ENCODE data around the gene SYT17. TPM values are rescaled to one million over a fixed set of nuclear protein-coding genes. Genes with fewer than 3 reads are reported as not detected.
A peak's percentile ranks its signal among the peaks of the same experiment; 100 is the strongest.

SYT17 gene
- total and polyA plus RNA-seq, 4 donors, result 3.4 to 13.1 (median 8.6) TPM

DNA sequence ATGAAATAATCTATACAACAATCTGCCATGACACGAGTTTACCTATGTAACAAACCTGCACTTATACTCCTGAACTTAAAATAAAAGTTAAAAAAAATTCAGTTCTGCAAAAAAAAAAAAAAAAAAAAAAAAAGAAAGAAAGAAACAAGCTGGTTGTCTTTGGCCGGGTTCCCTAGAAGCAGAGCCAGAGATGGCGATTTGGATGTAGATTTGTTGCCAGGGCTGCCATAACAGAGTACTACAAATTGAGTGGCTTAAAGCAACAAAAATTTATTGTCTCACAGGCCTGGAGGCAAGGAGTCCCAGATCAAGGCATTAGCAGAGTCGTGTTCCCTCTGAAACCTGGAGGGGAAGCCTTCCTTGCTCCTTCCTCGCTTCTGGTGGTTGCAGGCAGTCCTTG is 20.4 kb downstream of the SYT17 start:
- H3K36me3 ChIP-seq (ENCODE audit: control insufficient read depth in 4 of 4, insufficient read depth in 4 of 4, low read length in 4 of 4), result peaks cover 0 to 3% (median under 1%) of the 10 kb centered on the region in 4 donors
- WGBS, 2 donors, result 73 to 85% methylated on average over 5 of the region's 5 CpGs
- H3K27me3 ChIP-seq (ENCODE audit: control insufficient read depth in 3 of 3, insufficient read depth in 3 of 3, low read length in 2 of 3), result no peaks in the 10 kb centered on the region
- peaks cover 0 to 5% (median 0%) of the 10 kb centered on the region in 5 donors for H3K4me1 ChIP-seq (ENCODE audit: control insufficient read depth in 5 of 5, insufficient read depth in 5 of 5, low read length in 5 of 5)
- ATAC-seq (ENCODE audit: insufficient read depth, low FRiP score) (no peak), DNase-seq (peak; percentile 36 to 59 (median 49))
- H3K4me3 ChIP-seq, result no peak overlapping the region
- no peak for TF ChIP-seq CTCF (IDR thresholded peaks at IDR 0.05; ENCODE audit: control extremely low read depth, extremely low read depth)
- H3K27ac ChIP-seq (ENCODE audit: low read depth in 1 of 2, low read length in 1 of 2), result no peak overlapping the region
- H3K9ac ChIP-seq (ENCODE audit: insufficient read depth in 1 of 2, low read length in 2 of 2), result no peak overlapping the region
- no peaks in the 10 kb centered on the region for H3K9me3 ChIP-seq (ENCODE audit: control insufficient read depth in 4 of 4, insufficient read depth in 3 of 4, low read length in 3 of 4)

DNA sequence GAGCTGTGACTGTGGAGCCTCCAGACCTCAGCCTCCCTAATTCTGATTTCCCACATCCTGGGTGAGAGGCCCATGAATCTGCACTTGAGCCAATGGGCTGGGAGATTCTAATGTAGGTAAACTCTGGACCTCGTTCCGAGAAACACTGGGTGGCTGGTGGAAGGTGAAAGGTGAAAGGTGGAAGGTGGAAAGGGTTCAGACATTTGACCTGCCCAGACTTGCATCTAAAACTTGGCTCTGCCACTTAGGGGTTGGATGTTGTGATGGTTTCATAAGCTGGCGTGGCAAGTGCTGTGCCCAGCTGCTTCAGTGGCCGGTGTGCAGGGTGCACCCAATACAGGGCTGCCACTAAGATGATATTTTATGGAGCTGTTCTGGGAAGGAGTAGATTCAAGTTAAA is 24.8 kb downstream of the SYT17 start:
- Histone ChIP-seq H3K9me3 (ENCODE audit: control insufficient read depth in 4 of 4, insufficient read depth in 3 of 4, low read length in 3 of 4) (peaks cover 0 to 2% (median 0%) of the 10 kb centered on the region in 4 donors), H3K4me1 (ENCODE audit: control insufficient read depth in 5 of 5, insufficient read depth in 5 of 5, low read length in 5 of 5) (no peaks in the 10 kb centered on the region), H3K9ac (ENCODE audit: insufficient read depth in 1 of 2, low read length in 2 of 2) (no peak overlapping the region), H3K27ac (ENCODE audit: low read depth in 1 of 2, low read length in 1 of 2) (no peak overlapping the region), H3K27me3 (ENCODE audit: control insufficient read depth in 3 of 3, insufficient read depth in 3 of 3, low read length in 2 of 3) (no peaks in the 10 kb centered on the region), H3K36me3 (ENCODE audit: control insufficient read depth in 4 of 4, insufficient read depth in 4 of 4, low read length in 4 of 4) (peaks cover 0 to 3% (median 0%) of the 10 kb centered on the region in 4 donors), H3K4me3 (no peak overlapping the region)
- 90 to 95% methylated on average over 4 of the region's 4 CpGs for WGBS, 2 donors
- no peak for ATAC-seq (ENCODE audit: insufficient read depth, low FRiP score)
- DNase-seq, result no peak
- no peak for TF ChIP-seq CTCF (IDR thresholded peaks at IDR 0.05; ENCODE audit: control extremely low read depth, extremely low read depth)

DNA sequence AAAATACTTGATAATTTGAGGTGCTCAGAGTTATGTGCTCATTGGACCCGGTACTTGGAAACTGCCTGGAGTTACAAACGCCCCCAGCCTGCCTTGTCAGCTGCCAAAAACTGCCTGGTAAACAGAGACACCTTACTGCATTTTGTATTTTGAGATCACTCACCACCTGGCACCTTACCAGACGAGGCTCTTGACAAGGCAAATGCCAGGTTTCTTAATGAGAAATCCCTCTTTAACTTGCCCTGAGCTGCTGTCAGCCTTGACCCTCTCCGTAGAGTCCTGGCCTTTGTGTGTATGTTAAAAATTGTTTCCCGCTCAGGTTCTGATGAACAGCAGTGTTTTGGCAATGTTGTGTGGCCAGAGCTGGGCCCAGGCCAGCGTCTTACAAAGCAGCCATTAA is 28.8 kb downstream of the SYT17 start:
- Histone ChIP-seq H3K27ac (ENCODE audit: low read depth in 1 of 2, low read length in 1 of 2) (no peak overlapping the region), H3K4me1 (ENCODE audit: control insufficient read depth in 5 of 5, insufficient read depth in 5 of 5, low read length in 5 of 5) (no peaks in the 10 kb centered on the region), H3K27me3 (ENCODE audit: control insufficient read depth in 3 of 3, insufficient read depth in 3 of 3, low read length in 2 of 3) (no peaks in the 10 kb centered on the region), H3K4me3 (no peak overlapping the region), H3K9ac (ENCODE audit: insufficient read depth in 1 of 2, low read length in 2 of 2) (no peak overlapping the region), H3K36me3 (ENCODE audit: control insufficient read depth in 4 of 4, insufficient read depth in 4 of 4, low read length in 4 of 4) (no peaks in the 10 kb centered on the region), H3K9me3 (ENCODE audit: control insufficient read depth in 4 of 4, insufficient read depth in 3 of 4, low read length in 3 of 4) (peaks cover 0 to 9% (median 2%) of the 10 kb centered on the region in 4 donors)
- ATAC-seq (ENCODE audit: insufficient read depth, low FRiP score) (no peak), DNase-seq (peak in 1 of 3 donors; percentile 22)
- no peak for TF ChIP-seq CTCF (IDR thresholded peaks at IDR 0.05; ENCODE audit: control extremely low read depth, extremely low read depth)
- WGBS, 2 donors, result 61 to 71% methylated on average over 6 of the region's 6 CpGs

- no peaks in the 10 kb centered on the region for H3K36me3 ChIP-seq (ENCODE audit: control insufficient read depth in 4 of 4, insufficient read depth in 4 of 4, low read length in 4 of 4)
- H3K4me1 ChIP-seq (ENCODE audit: control insufficient read depth in 5 of 5, insufficient read depth in 5 of 5, low read length in 5 of 5), result peaks cover 0 to 3% (median 0%) of the 10 kb centered on the region in 5 donors
- peak overlapping the region in 1 of 2 donors; percentile 73 for H3K27ac ChIP-seq (ENCODE audit: low read depth in 1 of 2, low read length in 1 of 2)
- H3K27me3 ChIP-seq (ENCODE audit: control insufficient read depth in 3 of 3, insufficient read depth in 3 of 3, low read length in 2 of 3), result no peaks in the 10 kb centered on the region
- ATAC-seq (ENCODE audit: insufficient read depth, low FRiP score) (peak; percentile 74), DNase-seq (peak in 2 of 3 donors; percentile 16 to 34)
- peaks cover 0 to 9% (median under 1%) of the 10 kb centered on the region in 4 donors for H3K9me3 ChIP-seq (ENCODE audit: control insufficient read depth in 4 of 4, insufficient read depth in 3 of 4, low read length in 3 of 4)
- H3K9ac ChIP-seq (ENCODE audit: insufficient read depth in 1 of 2, low read length in 2 of 2), result no peak overlapping the region
- WGBS, 2 donors, result 67 to 79% methylated on average over 12 of the region's 12 CpGs
- no peak overlapping the region for H3K4me3 ChIP-seq
- TF ChIP-seq CTCF (IDR thresholded peaks at IDR 0.05; ENCODE audit: control extremely low read depth, extremely low read depth), result no peak
Observed at GRCh38 chr16:19203374-19203966, 35.4 kb downstream of the SYT17 start.

Measured in lung (tissue), 12 donors.